GF-D8 (cell line): ENCODE results near the gene TECTA.

ENCODE experiments used
- DNase-seq: peaks from one replicate; lab custom pipeline; 2025; lab: John Stamatoyannopoulos, UW

Gene TECTA

GRCh38 chr11:121100943-121101342, at the start of gene TECTA:
Gene TECTA (plus strand): TSS chr11:121101243. CDS start chr11:121102666, 1,423 bp downstream.
- DNase-seq: no peak

GRCh38 chr11:121053244-121053643, 47.8 kb upstream of the TECTA start:
- no peak for DNase-seq

GRCh38 chr11:121054266-121054665, 46.8 kb upstream of the TECTA start:
- no peak for DNase-seq

GRCh38 chr11:121055076-121055475, 46.0 kb upstream of the TECTA start:
- DNase-seq: no peak

- no peak for DNase-seq
These were observed 43.1 kb upstream of the TECTA start for GRCh38 chr11:121057922-121058321.

GRCh38 chr11:121058941-121059340, 42.1 kb upstream of the TECTA start:
- no peak for DNase-seq

- no peak for DNase-seq
These were observed 41.4 kb upstream of the TECTA start for GRCh38 chr11:121059605-121060004.

- DNase-seq: no peak
These were observed 37.3 kb upstream of the TECTA start for GRCh38 chr11:121063728-121064127.

- no peak for DNase-seq
These were observed 34.4 kb upstream of the TECTA start for GRCh38 chr11:121066623-121067022.

- no peak for DNase-seq
These were observed 34.0 kb upstream of the TECTA start for GRCh38 chr11:121067026-121067425.

GRCh38 chr11:121067453-121067852, 33.6 kb upstream of the TECTA start:
- no peak for DNase-seq

GRCh38 chr11:121067962-121068647, 32.9 kb upstream of the TECTA start:
- no peak for DNase-seq

GRCh38 chr11:121068787-121069186, 32.3 kb upstream of the TECTA start:
- no peak for DNase-seq

GRCh38 chr11:121070951-121071845, 29.8 kb upstream of the TECTA start:
- peak; percentile 49 for DNase-seq

GRCh38 chr11:121071846-121072450, 29.1 kb upstream of the TECTA start:
- no peak for DNase-seq

- no peak for DNase-seq
These were observed 19.7 kb upstream of the TECTA start for GRCh38 chr11:121081321-121081720.

- DNase-seq: no peak
These were observed 18.8 kb upstream of the TECTA start for GRCh38 chr11:121082219-121082618.

GRCh38 chr11:121082670-121083069, 18.4 kb upstream of the TECTA start:
- DNase-seq: no peak

GRCh38 chr11:121086866-121087265, 14.2 kb upstream of the TECTA start:
- no peak for DNase-seq

- DNase-seq: no peak
These were observed 11.5 kb upstream of the TECTA start for GRCh38 chr11:121089566-121089965.

- peak; percentile 56 for DNase-seq
These were observed 10.8 kb upstream of the TECTA start for GRCh38 chr11:121090145-121090721.

- peak; percentile 99 for DNase-seq
These were observed 9.4 kb upstream of the TECTA start for GRCh38 chr11:121091492-121092152.
